Testis (tissue), 5 donors: ENCODE results near the gene CYP26A1. TPM values are rescaled to one million over a fixed set of nuclear protein-coding genes. Genes with fewer than 3 reads are reported as not detected.
A peak's percentile ranks its signal among the peaks of the same experiment; 100 is the strongest.

Experiments
- DNase-seq: peaks from one replicate; pipeline ENCODE4 v3.0.0-alpha.2; 2019
- H3K27ac ChIP-seq, 2 donors: fragments of 200-600 bp; sonication (generic); one replicate each; pipeline ENCODE4 v1.5.1; 2019
- H3K27me3 ChIP-seq: fragments of 200-600 bp; sonication (generic); one replicate; pipeline ENCODE4 v1.5.1; 2019
- H3K36me3 ChIP-seq: fragments of 200-600 bp; sonication (generic); one replicate; pipeline ENCODE4 v1.5.1; 2017; ENCODE audit warnings: low read depth; ENCODE audit errors: missing control alignments
- H3K4me1 ChIP-seq: fragments of 200-600 bp; sonication (generic); one replicate; pipeline ENCODE4 v1.5.1; 2019
- H3K4me3 ChIP-seq, 2 donors: fragments of 200-600 bp; sonication (generic); one replicate each; pipeline ENCODE4 v1.5.1; 2017 to 2019
- H3K9me3 ChIP-seq: fragments of 200-600 bp; sonication (generic); one replicate; pipeline ENCODE4 v1.5.1; 2017
- CTCF ChIP-seq, 3 experiments: fragments of 450-650 bp in 2 of 3; fragments of 200-600 bp in 1 of 3; sonication (generic) in 1 of 3; IDR thresholded peaks; one replicate each; pipeline ENCODE4 v1.5.1; 2016 to 2019; ENCODE audit warnings: antibody characterized with exemption in 3 of 3, mild to moderate bottlenecking in 2 of 3, moderate library complexity in 1 of 3
- POLR2A ChIP-seq: fragments of 450-650 bp; IDR thresholded peaks from one replicate; pipeline ENCODE4 v1.6.1; 2017; ENCODE audit warnings: antibody characterized with exemption, mild to moderate bottlenecking, moderate library complexity
- WGBS, 2 donors: methylation state at CpG; one replicate each; pipeline ENCODE4 v1.1.5; 2018; 5-methylcytosine and 5-hydroxymethylcytosine counted together
- intact Hi-C: fragments of 100-400 bp; cut with DNase I; formaldehyde crosslinking; loops from one replicate; pipeline ENCODE4 v1.15.1; 2023; ENCODE audit warnings: low total_unique reads
- long read RNA-seq, 2 donors: transcript quantifications; one replicate each; lab custom pipeline, GENCODE V29; 2026
- polyA plus RNA-seq: library from polyadenylated mRNA; stranded (reverse); fragments of 350-450 nt; fragmentation: Illumina TruSeq; extraction: RNeasy Lipid Tissue Mini Kit (QIAGEN cat#74804); gene quantifications from one replicate; pipeline ENCODE4 v1.2.3, GENCODE V29; 2014; ENCODE audit warnings: low read depth, low replicate concordance; ENCODE audit not compliant: insufficient read depth
- total RNA-seq, 2 donors: library from RNA; depleted of rRNA; stranded (reverse); fragments of >200 nt; gene quantifications; one replicate each; pipeline ENCODE4 v1.2.3, GENCODE V29; 2016

Gene CYP26A1
- total RNA-seq = not detected
- polyA plus RNA-seq = 0.57 TPM
- long read RNA-seq, donor 1 = 0 reads
- long read RNA-seq, donor 2 = 0 reads

- TF ChIP-seq CTCF (IDR thresholded peaks at IDR 0.05) (no peak), POLR2A (no peak)
- no peaks in the 10 kb centered on the region for H3K9me3 ChIP-seq
- no peaks in the 10 kb centered on the region for H3K27me3 ChIP-seq
- intact Hi-C loops = no loop called here
- H3K27ac ChIP-seq = no peak within 1 kb of the TSS
- peaks cover 36% of the 10 kb centered on the region for H3K4me1 ChIP-seq
- DNase-seq = no peak
- no peaks in the 10 kb centered on the region for H3K36me3 ChIP-seq
- WGBS, 2 donors = 0 to 1% methylated on average over 4 to 33 of the region's 52 CpGs
- H3K4me3 ChIP-seq = peak within 1 kb of the TSS in 1 of 2 donors; percentile 21
Observed at GRCh38 chr10:93073539-93074146, at the start of gene CYP26A1. TSS of gene CYP26A1 (plus strand) at chr10:93073893. CDS start at chr10:93073935, 42 bp downstream.

- H3K4me3 ChIP-seq = no peak overlapping the region
- no peak overlapping the region for H3K27ac ChIP-seq
- intact Hi-C loops = no loop called here
- WGBS, 2 donors = 74% methylated on average over 2 of the region's 2 CpGs
- no peaks in the 10 kb centered on the region for H3K36me3 ChIP-seq
- no peaks in the 10 kb centered on the region for H3K4me1 ChIP-seq
- no peaks in the 10 kb centered on the region for H3K27me3 ChIP-seq
- H3K9me3 ChIP-seq = no peaks in the 10 kb centered on the region
- DNase-seq = no peak
- TF ChIP-seq POLR2A = no peak
- TF ChIP-seq CTCF (IDR thresholded peaks at IDR 0.05) = no peak
Observed at GRCh38 chr10:93026072-93026471, 47.6 kb upstream of the CYP26A1 start.

- H3K36me3 ChIP-seq = no peaks in the 10 kb centered on the region
- H3K9me3 ChIP-seq = no peaks in the 10 kb centered on the region
- DNase-seq = no peak
- no peak overlapping the region for H3K4me3 ChIP-seq
- H3K27ac ChIP-seq = no peak overlapping the region
- H3K27me3 ChIP-seq = no peaks in the 10 kb centered on the region
- no peaks in the 10 kb centered on the region for H3K4me1 ChIP-seq
- TF ChIP-seq CTCF (IDR thresholded peaks at IDR 0.05) (no peak), POLR2A (no peak)
- intact Hi-C loops = no loop called here
Observed at GRCh38 chr10:93027508-93027907, 46.2 kb upstream of the CYP26A1 start.

DNA sequence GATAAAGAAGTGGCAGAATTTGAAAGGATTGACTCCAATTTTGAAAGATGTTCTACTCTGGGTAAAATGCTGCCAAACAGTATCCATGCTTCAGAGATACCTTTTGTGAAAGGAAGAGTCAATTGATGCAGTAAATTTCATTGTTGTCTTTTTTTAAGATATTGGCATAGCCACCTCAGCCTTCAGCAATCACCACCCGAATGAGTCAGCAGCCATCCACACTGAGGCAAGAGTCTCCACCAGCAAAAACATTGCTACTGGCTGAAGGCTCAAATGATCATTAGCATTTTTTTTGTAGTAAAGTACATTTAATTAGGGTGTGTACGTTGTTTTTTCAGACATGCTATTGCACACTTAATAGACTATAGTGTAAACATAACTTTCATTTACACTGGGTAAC, 44.8 kb upstream of the CYP26A1 start:
- Histone ChIP-seq H3K36me3 (no peaks in the 10 kb centered on the region), H3K27me3 (no peaks in the 10 kb centered on the region), H3K4me3 (no peak overlapping the region), H3K9me3 (no peaks in the 10 kb centered on the region), H3K4me1 (no peaks in the 10 kb centered on the region), H3K27ac (no peak overlapping the region)
- no peak for TF ChIP-seq CTCF (IDR thresholded peaks at IDR 0.05)
- TF ChIP-seq POLR2A = no peak
- WGBS, 2 donors = 82 to 91% methylated on average over 2 of the region's 2 CpGs
- intact Hi-C loops = no loop called here
- DNase-seq = no peak

DNA sequence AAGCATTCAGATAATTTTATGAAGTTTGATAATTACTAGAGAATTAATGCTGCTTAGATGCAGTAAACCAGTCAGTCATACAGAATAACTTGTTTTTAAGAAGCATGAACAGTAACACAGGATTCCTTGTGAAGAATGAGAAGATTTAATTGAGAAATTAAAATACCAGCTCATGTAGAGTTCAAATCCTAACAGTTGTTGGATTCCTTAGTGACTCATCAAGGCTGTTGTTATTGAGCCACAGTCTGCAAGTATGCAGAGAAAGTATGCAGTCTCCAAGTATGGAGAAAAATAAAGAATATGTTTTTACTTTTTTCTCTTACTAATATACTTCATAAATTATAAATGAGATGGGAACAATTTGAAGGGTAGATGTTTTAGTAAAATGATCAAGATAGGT, 43.3 kb upstream of the CYP26A1 start:
- Histone ChIP-seq H3K4me1 (no peaks in the 10 kb centered on the region), H3K27ac (no peak overlapping the region), H3K36me3 (no peaks in the 10 kb centered on the region), H3K27me3 (no peaks in the 10 kb centered on the region), H3K4me3 (no peak overlapping the region), H3K9me3 (no peaks in the 10 kb centered on the region)
- TF ChIP-seq CTCF (IDR thresholded peaks at IDR 0.05) (no peak), POLR2A (no peak)
- intact Hi-C loops = no loop called here
- no peak for DNase-seq
